HepG2 (cell line): ENCODE measurements around the gene NSMF. TPM values are rescaled to one million over a fixed set of nuclear protein-coding genes. Genes with fewer than 3 reads are reported as not detected.

Experiments
- BRD4 ChIP-seq: sonication (generic); formaldehyde crosslinking; IDR thresholded peaks from 2 replicates; pipeline ENCODE4 v1.4.0; 2020; ENCODE audit warnings: missing genetic modification reagents
- KMT2B ChIP-seq: IDR thresholded peaks from 2 replicates; pipeline ENCODE4 v1.6.1; 2016; ENCODE audit warnings: missing genetic modification reagents, missing compliant biosample characterization
- PHF20 ChIP-seq: sonication (generic); formaldehyde crosslinking; IDR thresholded peaks from 2 replicates; pipeline ENCODE4 v1.5.0; 2020; ENCODE audit warnings: mild to moderate bottlenecking, missing genetic modification reagents
- SIX4 ChIP-seq: sonication (generic); formaldehyde crosslinking; IDR thresholded peaks from 2 replicates; pipeline ENCODE4 v1.4.0; 2020; ENCODE audit warnings: missing genetic modification reagents
- SOX5 ChIP-seq: IDR thresholded peaks from 2 replicates; pipeline ENCODE4 v1.6.1; 2016; ENCODE audit warnings: borderline replicate concordance
- STAT5B ChIP-seq: sonication (generic); formaldehyde crosslinking; IDR thresholded peaks from 2 replicates; pipeline ENCODE4 v1.4.0; 2020; ENCODE audit warnings: missing genetic modification reagents
- TMF1 ChIP-seq: sonication (generic); formaldehyde crosslinking; IDR thresholded peaks from 2 replicates; pipeline ENCODE4 v1.8.1; 2022; ENCODE audit warnings: low read depth, missing genetic modification reagents
- ZBTB7A ChIP-seq: sonication (generic); formaldehyde crosslinking; IDR thresholded peaks from 2 replicates; pipeline ENCODE4 v1.8.0; 2022; ENCODE audit warnings: mild to moderate bottlenecking, missing genetic modification reagents
- ZNF143 ChIP-seq: sonication (generic); formaldehyde crosslinking; IDR thresholded peaks from 2 replicates; pipeline ENCODE4 v1.4.0; 2020; ENCODE audit warnings: missing genetic modification reagents
- ZNF569 ChIP-seq: sonication (generic); formaldehyde crosslinking; IDR thresholded peaks from 2 replicates; pipeline ENCODE4 v1.5.0; 2020; ENCODE audit warnings: mild to moderate bottlenecking, missing genetic modification reagents, moderate library complexity, borderline replicate concordance
- ZNF816 ChIP-seq: sonication (generic); formaldehyde crosslinking; IDR thresholded peaks from 2 replicates; pipeline ENCODE4 v1.8.0; 2022; ENCODE audit warnings: missing genetic modification reagents, mild to moderate bottlenecking, borderline replicate concordance
- ZSCAN12 ChIP-seq: sonication (generic); formaldehyde crosslinking; IDR thresholded peaks from 2 replicates; pipeline ENCODE4 v1.9.0; 2021; ENCODE audit warnings: mild to moderate bottlenecking, missing genetic modification reagents
- polyA plus RNA-seq, 8 experiments: library from polyadenylated mRNA; depleted of rRNA in 3 of 8; stranded (reverse) in 7 of 8; unstranded in 1 of 8; fragments of >200 nt; fragmentation: Illumina TruSeq in 4 of 8; extraction: Trizol in 4 of 8; gene quantifications; 2 replicates each; pipeline versions ENCODE4 v1.2.1 to v1.2.3, GENCODE V29; 2011 to 2016; ENCODE audit warnings: low read depth in 4 of 8, missing spikeins in 1 of 8, mixed read lengths in 1 of 8; ENCODE audit not compliant: insufficient read depth in 1 of 8
- total RNA-seq, 5 experiments: library from RNA; depleted of rRNA; stranded (reverse); fragments of >200 nt; fragmentation: Illumina TruSeq; extraction: Trizol; gene quantifications; 2 replicates each; pipeline ENCODE4 v1.2.3, GENCODE V29; 2016; ENCODE audit warnings: low read depth in 1 of 5
- TF ChIP-seq, protein P1 (sequence below): sonication (generic); formaldehyde crosslinking; IDR thresholded peaks from 2 replicates; pipeline ENCODE4 v1.5.0; 2020; ENCODE audit warnings: missing genetic modification reagents, mild to moderate bottlenecking, borderline replicate concordance
- TF ChIP-seq, protein P2 (sequence below): sonication (generic); formaldehyde crosslinking; IDR thresholded peaks from 2 replicates; pipeline ENCODE4 v1.4.0; 2020; ENCODE audit warnings: mild to moderate bottlenecking, missing genetic modification reagents, borderline replicate concordance
- TF ChIP-seq, protein P3 (sequence below): fragments of 450-650 bp; IDR thresholded peaks from 2 replicates; pipeline ENCODE4 v1.6.1; 2016
- TF ChIP-seq, protein P4 (sequence below): sonication (generic); formaldehyde crosslinking; IDR thresholded peaks from 2 replicates; pipeline ENCODE4 v1.5.0; 2020; ENCODE audit warnings: mild to moderate bottlenecking, missing genetic modification reagents
- TF ChIP-seq, protein P5 (sequence below): sonication (generic); formaldehyde crosslinking; IDR thresholded peaks from 2 replicates; pipeline ENCODE4 v1.4.0; 2020; ENCODE audit warnings: mild to moderate bottlenecking, low read depth, missing genetic modification reagents

Gene NSMF
- total and polyA plus RNA-seq, 2 of the 13 experiments (the other 11 are each of a cell fraction or from before 2014, with no cell fraction given) = 44.3 to 183 TPM

DNA sequence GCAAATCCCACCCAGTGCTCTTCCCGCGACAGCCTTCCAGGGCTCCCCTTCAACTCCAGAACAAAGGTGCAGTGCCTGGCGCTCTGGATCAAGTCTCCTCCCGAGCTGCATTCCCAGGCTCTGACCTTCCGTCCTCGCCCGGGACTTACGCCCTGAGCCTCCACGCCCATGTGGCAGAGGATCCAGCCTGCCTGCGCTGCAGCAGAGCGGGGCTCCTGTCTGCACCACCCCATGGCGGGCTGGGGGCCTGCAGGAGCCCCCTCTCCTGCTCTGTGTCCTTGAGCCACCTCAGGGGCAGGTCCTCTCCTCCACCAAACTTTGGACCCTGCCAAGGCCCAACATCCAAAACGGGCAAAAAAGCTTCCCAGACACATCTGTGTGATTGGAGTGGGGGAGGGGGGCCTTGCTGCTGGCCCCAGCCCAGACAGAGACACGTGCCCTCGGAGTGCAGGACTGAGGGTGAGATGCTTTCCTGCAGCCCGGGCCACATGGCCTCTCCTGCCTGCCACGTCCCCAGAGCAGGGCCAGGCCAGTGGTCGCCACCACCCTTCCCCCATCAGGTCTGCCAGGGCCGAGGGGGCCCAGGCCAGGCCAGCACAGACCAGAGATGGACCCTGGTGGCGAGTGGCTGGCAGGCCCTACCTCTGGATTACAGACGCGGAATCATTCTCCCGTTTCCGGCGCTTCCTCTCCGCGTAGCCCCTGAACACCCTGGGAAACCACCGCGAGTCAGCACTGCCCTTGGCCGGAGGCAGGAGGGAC, 4.4 kb downstream of the NSMF start (continued):
- TF ChIP-seq ZBTB7A (peak; percentile 90; the same call in 1 of the 2 replicates), ZNF569 (CRISPR knock-in tag) (peak; percentile 62; the same call in 1 of the 2 replicates), BRD4 (CRISPR knock-in tag) (peak; percentile 80; the same call in 1 of the 2 replicates), SOX5 (CRISPR knock-in tag) (peak; percentile 79; the same call in 1 of the 2 replicates), ZNF143 (peak; percentile 4; the same call in 1 of the 2 replicates), PHF20 (0 out of 2 replicates have a peak, but pooled peaks have one; percentile 37), STAT5B (CRISPR knock-in tag) (no peak), SIX4 (CRISPR knock-in tag) (0 out of 2 replicates have a peak, but pooled peaks have one; percentile 13), ZNF816 (CRISPR knock-in tag) (peak; percentile 55; the same call in 1 of the 2 replicates), TMF1 (CRISPR knock-in tag) (peak; percentile 86; the same call in 1 of the 2 replicates), KMT2B (peak; percentile 79), ZSCAN12 (peak; percentile 41; the same call in 1 of the 2 replicates)
- TF ChIP-seq, protein P1, sequence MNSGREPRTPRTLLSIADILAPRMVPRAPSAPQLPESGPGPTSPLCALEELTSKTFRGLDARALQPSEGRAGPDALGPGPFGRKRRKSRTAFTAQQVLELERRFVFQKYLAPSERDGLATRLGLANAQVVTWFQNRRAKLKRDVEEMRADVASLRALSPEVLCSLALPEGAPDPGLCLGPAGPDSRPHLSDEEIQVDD (CRISPR knock-in tag) = peak; percentile 93; the same call in 1 of the 2 replicates
- TF ChIP-seq, protein P2, sequence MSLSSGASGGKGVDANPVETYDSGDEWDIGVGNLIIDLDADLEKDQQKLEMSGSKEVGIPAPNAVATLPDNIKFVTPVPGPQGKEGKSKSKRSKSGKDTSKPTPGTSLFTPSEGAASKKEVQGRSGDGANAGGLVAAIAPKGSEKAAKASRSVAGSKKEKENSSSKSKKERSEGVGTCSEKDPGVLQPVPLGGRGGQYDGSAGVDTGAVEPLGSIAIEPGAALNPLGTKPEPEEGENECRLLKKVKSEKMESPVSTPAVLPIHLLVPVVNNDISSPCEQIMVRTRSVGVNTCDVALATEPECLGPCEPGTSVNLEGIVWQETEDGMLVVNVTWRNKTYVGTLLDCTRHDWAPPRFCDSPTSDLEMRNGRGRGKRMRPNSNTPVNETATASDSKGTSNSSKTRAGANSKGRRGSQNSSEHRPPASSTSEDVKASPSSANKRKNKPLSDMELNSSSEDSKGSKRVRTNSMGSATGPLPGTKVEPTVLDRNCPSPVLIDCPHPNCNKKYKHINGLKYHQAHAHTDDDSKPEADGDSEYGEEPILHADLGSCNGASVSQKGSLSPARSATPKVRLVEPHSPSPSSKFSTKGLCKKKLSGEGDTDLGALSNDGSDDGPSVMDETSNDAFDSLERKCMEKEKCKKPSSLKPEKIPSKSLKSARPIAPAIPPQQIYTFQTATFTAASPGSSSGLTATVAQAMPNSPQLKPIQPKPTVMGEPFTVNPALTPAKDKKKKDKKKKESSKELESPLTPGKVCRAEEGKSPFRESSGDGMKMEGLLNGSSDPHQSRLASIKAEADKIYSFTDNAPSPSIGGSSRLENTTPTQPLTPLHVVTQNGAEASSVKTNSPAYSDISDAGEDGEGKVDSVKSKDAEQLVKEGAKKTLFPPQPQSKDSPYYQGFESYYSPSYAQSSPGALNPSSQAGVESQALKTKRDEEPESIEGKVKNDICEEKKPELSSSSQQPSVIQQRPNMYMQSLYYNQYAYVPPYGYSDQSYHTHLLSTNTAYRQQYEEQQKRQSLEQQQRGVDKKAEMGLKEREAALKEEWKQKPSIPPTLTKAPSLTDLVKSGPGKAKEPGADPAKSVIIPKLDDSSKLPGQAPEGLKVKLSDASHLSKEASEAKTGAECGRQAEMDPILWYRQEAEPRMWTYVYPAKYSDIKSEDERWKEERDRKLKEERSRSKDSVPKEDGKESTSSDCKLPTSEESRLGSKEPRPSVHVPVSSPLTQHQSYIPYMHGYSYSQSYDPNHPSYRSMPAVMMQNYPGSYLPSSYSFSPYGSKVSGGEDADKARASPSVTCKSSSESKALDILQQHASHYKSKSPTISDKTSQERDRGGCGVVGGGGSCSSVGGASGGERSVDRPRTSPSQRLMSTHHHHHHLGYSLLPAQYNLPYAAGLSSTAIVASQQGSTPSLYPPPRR (CRISPR knock-in tag) = no peak; the same call in 1 of the 2 replicates
- TF ChIP-seq, protein P3, sequence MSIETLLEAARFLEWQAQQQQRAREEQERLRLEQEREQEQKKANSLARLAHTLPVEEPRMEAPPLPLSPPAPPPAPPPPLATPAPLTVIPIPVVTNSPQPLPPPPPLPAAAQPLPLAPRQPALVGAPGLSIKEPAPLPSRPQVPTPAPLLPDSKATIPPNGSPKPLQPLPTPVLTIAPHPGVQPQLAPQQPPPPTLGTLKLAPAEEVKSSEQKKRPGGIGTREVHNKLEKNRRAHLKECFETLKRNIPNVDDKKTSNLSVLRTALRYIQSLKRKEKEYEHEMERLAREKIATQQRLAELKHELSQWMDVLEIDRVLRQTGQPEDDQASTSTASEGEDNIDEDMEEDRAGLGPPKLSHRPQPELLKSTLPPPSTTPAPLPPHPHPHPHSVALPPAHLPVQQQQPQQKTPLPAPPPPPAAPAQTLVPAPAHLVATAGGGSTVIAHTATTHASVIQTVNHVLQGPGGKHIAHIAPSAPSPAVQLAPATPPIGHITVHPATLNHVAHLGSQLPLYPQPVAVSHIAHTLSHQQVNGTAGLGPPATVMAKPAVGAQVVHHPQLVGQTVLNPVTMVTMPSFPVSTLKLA = peak; percentile 80
- TF ChIP-seq, protein P4, sequence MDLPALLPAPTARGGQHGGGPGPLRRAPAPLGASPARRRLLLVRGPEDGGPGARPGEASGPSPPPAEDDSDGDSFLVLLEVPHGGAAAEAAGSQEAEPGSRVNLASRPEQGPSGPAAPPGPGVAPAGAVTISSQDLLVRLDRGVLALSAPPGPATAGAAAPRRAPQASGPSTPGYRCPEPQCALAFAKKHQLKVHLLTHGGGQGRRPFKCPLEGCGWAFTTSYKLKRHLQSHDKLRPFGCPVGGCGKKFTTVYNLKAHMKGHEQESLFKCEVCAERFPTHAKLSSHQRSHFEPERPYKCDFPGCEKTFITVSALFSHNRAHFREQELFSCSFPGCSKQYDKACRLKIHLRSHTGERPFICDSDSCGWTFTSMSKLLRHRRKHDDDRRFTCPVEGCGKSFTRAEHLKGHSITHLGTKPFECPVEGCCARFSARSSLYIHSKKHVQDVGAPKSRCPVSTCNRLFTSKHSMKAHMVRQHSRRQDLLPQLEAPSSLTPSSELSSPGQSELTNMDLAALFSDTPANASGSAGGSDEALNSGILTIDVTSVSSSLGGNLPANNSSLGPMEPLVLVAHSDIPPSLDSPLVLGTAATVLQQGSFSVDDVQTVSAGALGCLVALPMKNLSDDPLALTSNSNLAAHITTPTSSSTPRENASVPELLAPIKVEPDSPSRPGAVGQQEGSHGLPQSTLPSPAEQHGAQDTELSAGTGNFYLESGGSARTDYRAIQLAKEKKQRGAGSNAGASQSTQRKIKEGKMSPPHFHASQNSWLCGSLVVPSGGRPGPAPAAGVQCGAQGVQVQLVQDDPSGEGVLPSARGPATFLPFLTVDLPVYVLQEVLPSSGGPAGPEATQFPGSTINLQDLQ (CRISPR knock-in tag) = no peak; the same call in 1 of the 2 replicates
- TF ChIP-seq, protein P5, sequence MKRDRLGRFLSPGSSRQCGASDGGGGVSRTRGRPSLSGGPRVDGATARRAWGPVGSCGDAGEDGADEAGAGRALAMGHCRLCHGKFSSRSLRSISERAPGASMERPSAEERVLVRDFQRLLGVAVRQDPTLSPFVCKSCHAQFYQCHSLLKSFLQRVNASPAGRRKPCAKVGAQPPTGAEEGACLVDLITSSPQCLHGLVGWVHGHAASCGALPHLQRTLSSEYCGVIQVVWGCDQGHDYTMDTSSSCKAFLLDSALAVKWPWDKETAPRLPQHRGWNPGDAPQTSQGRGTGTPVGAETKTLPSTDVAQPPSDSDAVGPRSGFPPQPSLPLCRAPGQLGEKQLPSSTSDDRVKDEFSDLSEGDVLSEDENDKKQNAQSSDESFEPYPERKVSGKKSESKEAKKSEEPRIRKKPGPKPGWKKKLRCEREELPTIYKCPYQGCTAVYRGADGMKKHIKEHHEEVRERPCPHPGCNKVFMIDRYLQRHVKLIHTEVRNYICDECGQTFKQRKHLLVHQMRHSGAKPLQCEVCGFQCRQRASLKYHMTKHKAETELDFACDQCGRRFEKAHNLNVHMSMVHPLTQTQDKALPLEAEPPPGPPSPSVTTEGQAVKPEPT (CRISPR knock-in tag) = peak; percentile 88
